ENCODE measurements around the gene MRPL24.

The MRPL24 gene

GRCh38 chr1:156708218-156708661 lies 32.6 kb downstream of the MRPL24 start:
- DNase-seq: no peak

- DNase-seq: no peak
Observed at GRCh38 chr1:156707417-156708217, 33.3 kb downstream of the MRPL24 start.

DNA sequence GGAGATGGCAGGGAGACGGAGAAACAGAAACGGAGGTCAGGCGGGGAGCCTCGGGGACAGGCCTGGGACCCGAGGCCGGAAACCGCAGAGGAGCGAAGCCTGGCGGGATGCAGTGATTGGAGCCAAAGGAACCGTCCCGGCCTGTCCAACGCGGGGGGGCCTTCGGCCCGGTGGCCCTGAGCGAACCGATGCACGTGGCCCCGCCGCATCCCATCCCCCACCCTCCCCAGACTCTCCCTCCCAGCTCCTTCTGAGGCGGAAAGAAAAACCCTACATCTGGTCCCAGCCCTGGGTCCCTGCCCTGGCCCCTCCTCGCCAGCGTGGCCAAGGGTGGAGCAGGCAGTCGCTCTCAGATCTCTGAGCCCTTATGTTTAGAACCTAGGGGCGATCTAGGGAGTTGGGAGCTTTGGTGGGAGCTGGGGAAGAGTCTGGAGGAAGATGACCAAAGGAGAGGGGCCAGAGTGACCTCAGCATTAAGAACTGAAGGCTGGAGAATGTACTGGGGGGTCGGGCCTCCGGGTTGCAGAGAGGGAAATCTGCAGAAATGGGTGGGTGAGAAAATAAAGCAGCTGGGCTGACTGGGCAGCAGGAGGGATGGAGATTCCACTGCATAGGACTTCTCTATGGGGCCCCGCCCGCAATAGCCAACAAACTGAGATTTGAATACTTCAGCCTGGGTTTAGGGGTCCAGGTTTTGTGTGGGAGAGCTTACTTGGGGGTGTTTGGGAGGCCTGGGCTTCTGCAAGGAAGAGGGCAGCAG lies 34.1 kb downstream of the MRPL24 start:
- DNase-seq: no peak

GRCh38 chr1:156705918-156706656 lies 34.8 kb downstream of the MRPL24 start:
- peak; percentile 6 for DNase-seq

GRCh38 chr1:156705321-156705917 lies 35.5 kb downstream of the MRPL24 start, which contains the start of gene CRABP2:
Gene CRABP2, minus strand, starts transcription at chr1:156705583. Its CDS starts 137 bp downstream, at chr1:156705446.
- DNase-seq: no peak

DNA sequence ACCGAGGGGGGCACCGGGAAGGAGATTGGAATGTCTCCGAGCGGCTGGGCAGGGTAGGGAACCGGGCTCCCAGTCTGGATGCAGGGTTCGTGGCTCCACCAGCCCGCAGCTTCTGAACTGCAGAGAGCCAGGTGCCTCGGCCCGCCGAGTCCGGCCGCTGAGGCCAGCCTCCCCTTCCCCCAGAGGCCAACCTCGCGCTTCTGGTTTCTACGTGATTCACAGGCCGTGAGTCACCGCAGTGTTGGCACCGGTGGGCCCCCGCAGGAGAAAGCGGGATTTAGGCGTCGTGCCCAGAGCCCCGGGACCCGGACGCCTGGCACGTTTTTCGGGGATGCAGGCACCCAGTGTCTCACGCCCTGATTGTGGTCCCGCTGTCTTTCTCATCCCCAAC lies 36.0 kb downstream of the MRPL24 start:
- DNase-seq: no peak

GRCh38 chr1:156704166-156704711 lies 36.6 kb downstream of the MRPL24 start:
- DNase-seq: no peak

GRCh38 chr1:156703741-156704140 lies 37.1 kb downstream of the MRPL24 start:
- DNase-seq: no peak

- DNase-seq: no peak
Observed at GRCh38 chr1:156703336-156703735, 37.6 kb downstream of the MRPL24 start.

GRCh38 chr1:156700736-156701531 lies 40.0 kb downstream of the MRPL24 start:
- DNase-seq: no peak

- no peak for DNase-seq
Observed at GRCh38 chr1:156698995-156699394, 41.9 kb downstream of the MRPL24 start.

DNA sequence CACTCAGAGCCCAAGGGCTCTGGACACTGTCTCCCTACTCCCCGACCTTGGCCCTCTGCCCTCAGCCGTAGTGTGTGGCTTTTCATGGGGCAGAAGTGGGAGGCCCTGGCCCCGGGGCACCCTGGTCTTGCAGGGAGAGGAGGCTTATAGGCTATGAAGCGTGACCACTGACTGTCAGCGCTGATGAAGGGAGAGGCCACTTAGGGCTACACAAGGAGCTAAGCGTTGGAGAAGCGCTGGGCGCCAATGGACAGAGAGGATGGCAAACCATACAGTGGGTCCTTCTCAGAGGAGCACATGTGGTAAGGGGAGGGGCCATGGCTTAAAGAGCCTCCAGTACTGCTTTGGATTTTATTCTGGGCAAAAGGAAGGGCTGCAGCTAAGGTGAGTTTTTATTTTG lies 43.4 kb downstream of the MRPL24 start:
- DNase-seq: no peak

DNA sequence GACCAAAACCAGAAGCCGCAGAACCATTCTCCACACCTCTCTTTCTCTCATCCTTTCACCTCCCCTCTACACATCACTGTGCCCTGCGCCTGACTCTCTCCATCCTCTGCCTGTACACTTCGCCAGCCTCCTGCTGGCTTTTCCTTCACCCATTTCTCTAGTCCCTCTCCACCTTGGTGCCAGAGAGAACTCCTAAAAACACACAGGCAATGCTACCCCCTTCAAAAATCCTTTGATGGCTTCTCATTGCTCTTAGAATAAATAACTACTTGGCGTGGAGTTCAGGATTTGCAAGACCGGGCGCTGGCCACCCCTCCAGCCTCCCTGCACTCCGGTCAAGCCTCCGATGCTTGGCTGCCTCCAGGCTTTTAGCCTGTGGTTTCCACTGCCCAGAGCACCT lies 44.1 kb downstream of the MRPL24 start:
- no peak for DNase-seq

DNA sequence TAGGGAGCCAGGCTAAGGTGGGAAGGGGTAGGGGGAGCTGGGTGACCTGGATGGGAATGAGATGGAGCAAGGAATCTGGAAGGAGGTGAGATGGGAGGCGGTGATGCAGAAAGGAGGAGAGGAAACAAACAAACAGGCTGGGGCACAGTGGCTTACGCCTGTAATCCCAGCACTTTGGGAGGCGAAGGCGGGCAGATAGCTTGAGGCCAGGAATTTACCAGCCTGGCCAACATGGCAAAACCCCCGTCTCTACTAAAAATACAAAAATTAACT lies 46.3 kb downstream of the MRPL24 start:
- no peak for DNase-seq

GRCh38 chr1:156693848-156694689 lies 46.8 kb downstream of the MRPL24 start:
- DNase-seq: no peak

- DNase-seq: no peak
Observed at GRCh38 chr1:156692925-156693847, 47.7 kb downstream of the MRPL24 start.

DNA sequence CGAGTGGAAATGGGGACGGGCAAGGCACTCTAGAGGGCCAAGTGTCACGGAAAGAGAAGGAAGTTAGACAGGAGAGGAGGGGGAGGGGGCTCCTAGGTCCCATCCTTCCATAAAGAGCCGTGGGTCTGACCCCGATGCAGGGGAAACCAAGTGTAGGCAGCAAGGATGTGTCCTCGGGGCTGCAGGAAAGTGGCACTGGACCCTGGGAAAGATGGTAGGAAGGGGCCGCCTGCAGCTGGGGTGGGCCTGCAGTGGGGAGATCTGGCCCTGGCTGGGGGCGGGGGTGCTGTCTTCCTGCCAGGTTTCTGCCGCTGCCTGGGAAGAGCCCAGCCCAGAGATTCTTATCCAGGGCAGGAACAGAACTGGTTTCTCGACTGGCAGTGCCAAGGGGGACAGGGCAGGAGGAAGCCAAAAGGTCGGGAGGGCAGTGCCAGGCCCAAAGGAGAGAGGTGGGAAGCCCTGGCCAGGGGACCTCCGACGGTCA lies 48.4 kb downstream of the MRPL24 start:
- DNase-seq: no peak

DNA sequence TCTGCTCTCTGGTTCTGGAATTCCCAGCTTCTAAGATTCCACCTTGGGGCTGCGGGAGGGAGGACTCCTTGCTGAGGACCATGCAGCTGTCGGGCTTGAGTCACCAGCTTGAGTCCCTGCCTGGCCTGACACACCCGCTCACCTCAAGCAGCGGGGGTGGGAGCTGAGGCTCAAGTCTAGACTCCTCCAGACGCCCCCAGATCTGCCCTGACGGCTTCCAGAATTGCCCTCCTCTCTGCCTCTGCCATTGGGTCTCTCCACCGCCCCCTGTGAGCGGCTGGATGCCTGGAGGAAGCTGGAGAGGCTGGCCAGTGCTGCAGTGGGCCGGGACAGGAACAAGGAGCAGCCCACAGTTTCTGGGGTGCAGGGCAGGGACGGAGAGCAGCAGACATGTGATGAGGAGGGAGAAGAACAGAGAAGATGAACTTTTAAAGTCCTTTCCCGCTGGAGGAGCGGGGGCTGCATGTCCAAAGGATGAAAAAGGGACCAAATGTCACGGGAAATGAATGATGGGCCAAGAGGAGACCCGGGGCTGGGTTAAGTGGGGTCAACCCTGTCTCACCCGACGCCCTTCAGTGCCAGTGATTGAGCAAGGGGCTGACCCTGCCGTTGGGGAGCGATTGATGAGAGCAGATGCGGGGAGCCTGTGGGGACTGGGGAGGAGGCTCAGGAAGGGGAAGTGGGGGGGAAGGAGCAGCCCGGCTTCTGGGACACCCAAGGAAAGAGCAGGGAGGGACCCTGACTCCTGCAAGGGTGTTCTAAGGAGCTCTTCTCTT lies 49.0 kb downstream of the MRPL24 start:
- no peak for DNase-seq

- no peak for DNase-seq
Observed at GRCh38 chr1:156691191-156691590, 49.7 kb downstream of the MRPL24 start.
